H9 (cell line): ENCODE results near the gene TNIK. TPM values are rescaled to one million over a fixed set of nuclear protein-coding genes. Genes with fewer than 3 reads are reported as not detected.

Source experiments
- DNase-seq: peaks from one replicate; pipeline ENCODE4 v3.0.0-alpha.2; 2017
- H2AFZ ChIP-seq: one replicate; pipeline ENCODE4 v1.6.1; 2013; ENCODE audit warnings: mild to moderate bottlenecking, low read length, control low read depth, moderate library complexity
- H2AK5ac ChIP-seq: 2 replicates; pipeline ENCODE4 v1.6.1; 2013; ENCODE audit warnings: low read length, control low read depth, mixed read lengths; ENCODE audit not compliant: insufficient read length
- H2BK120ac ChIP-seq: one replicate; pipeline ENCODE4 v1.6.1; 2013; ENCODE audit warnings: low read depth, mild to moderate bottlenecking, low read length, control low read depth, inconsistent platforms; ENCODE audit not compliant: poor library complexity, severe bottlenecking
- H2BK12ac ChIP-seq: 2 replicates; pipeline ENCODE4 v1.6.1; 2013; ENCODE audit warnings: low read length, control low read depth, mixed read lengths, low read depth; ENCODE audit not compliant: insufficient read length
- H2BK15ac ChIP-seq: 2 replicates; pipeline ENCODE4 v1.6.1; 2013; ENCODE audit warnings: low read depth, low read length, control low read depth
- H2BK20ac ChIP-seq: one replicate; pipeline ENCODE4 v1.6.1; 2013; ENCODE audit warnings: low read depth, mild to moderate bottlenecking, low read length, control low read depth, inconsistent platforms; ENCODE audit not compliant: poor library complexity, severe bottlenecking
- H2BK5ac ChIP-seq: 2 replicates; pipeline ENCODE4 v1.6.1; 2013; ENCODE audit warnings: low read length, control low read depth, mixed read lengths; ENCODE audit not compliant: insufficient read length
- H3K14ac ChIP-seq: 2 replicates; pipeline ENCODE4 v1.6.1; 2013; ENCODE audit warnings: low read length, control low read depth; ENCODE audit not compliant: insufficient read depth
- H3K18ac ChIP-seq: 2 replicates; pipeline ENCODE4 v1.6.1; 2013; ENCODE audit warnings: low read depth, mild to moderate bottlenecking, mixed read lengths, low read length, control low read depth; ENCODE audit not compliant: insufficient read length
- H3K23ac ChIP-seq: 2 replicates; pipeline ENCODE4 v1.6.1; 2013; ENCODE audit warnings: low read length, control low read depth, mixed read lengths, low read depth; ENCODE audit not compliant: insufficient read length
- H3K23me2 ChIP-seq: 2 replicates; pipeline ENCODE4 v1.6.1; 2013; ENCODE audit warnings: low read depth, mild to moderate bottlenecking, mixed read lengths, low read length, control low read depth; ENCODE audit not compliant: insufficient read length, poor library complexity, severe bottlenecking
- H3K27ac ChIP-seq: 2 replicates; pipeline ENCODE4 v1.5.1; 2013; ENCODE audit warnings: low read length, control low read depth, mixed read lengths, low read depth; ENCODE audit not compliant: insufficient read length
- H3K27me3 ChIP-seq: 2 replicates; pipeline ENCODE4 v1.6.1; 2013; ENCODE audit warnings: low read length, control low read depth, inconsistent platforms; ENCODE audit not compliant: insufficient read depth
- H3K4ac ChIP-seq: 2 replicates; pipeline ENCODE4 v1.6.1; 2013; ENCODE audit warnings: low read depth, mild to moderate bottlenecking, control low read depth, inconsistent platforms, low read length, moderate library complexity
- H3K4me1 ChIP-seq: 2 replicates; pipeline ENCODE4 v1.6.1; 2013; ENCODE audit warnings: low read length, control low read depth, inconsistent platforms; ENCODE audit not compliant: insufficient read depth
- H3K4me2 ChIP-seq: 2 replicates; pipeline ENCODE4 v1.6.1; 2013; ENCODE audit warnings: low read length, control low read depth, mixed read lengths; ENCODE audit not compliant: insufficient read length, insufficient read depth
- H3K56ac ChIP-seq: 2 replicates; pipeline ENCODE4 v1.6.1; 2013; ENCODE audit warnings: low read depth, mild to moderate bottlenecking, mixed read lengths, low read length, control low read depth; ENCODE audit not compliant: insufficient read length
- H3K79me1 ChIP-seq: 2 replicates; pipeline ENCODE4 v1.6.1; 2013; ENCODE audit warnings: low read depth, mild to moderate bottlenecking, moderate library complexity, low read length, control low read depth, inconsistent platforms; ENCODE audit not compliant: insufficient read depth, poor library complexity, severe bottlenecking
- H3K79me2 ChIP-seq: 2 replicates; pipeline ENCODE4 v1.6.1; 2013; ENCODE audit warnings: low read length, control low read depth, inconsistent platforms; ENCODE audit not compliant: insufficient read depth
- H3K9ac ChIP-seq: 2 replicates; pipeline ENCODE4 v1.6.1; 2013; ENCODE audit warnings: low read length, control low read depth, mixed read lengths; ENCODE audit not compliant: insufficient read length; ENCODE audit errors: extremely low read depth
- H3K9me3 ChIP-seq: one replicate; pipeline ENCODE4 v1.6.1; 2013; ENCODE audit warnings: low read depth, low read length, inconsistent platforms; ENCODE audit not compliant: control insufficient read depth
- H3T11ph ChIP-seq: one replicate; pipeline ENCODE4 v1.6.1; 2013; ENCODE audit warnings: mild to moderate bottlenecking, low read length, control low read depth, inconsistent platforms
- H4K20me1 ChIP-seq: one replicate; pipeline ENCODE4 v1.6.1; 2013; ENCODE audit not compliant: control insufficient read depth, insufficient read length, insufficient read depth
- H4K5ac ChIP-seq: 2 replicates; pipeline ENCODE4 v1.6.1; 2013; ENCODE audit warnings: low read depth, mild to moderate bottlenecking, mixed read lengths, low read length, control low read depth; ENCODE audit not compliant: insufficient read length
- H4K8ac ChIP-seq: replicated peaks from 2 replicates; pipeline ENCODE4 v1.6.1; 2013; ENCODE audit warnings: low read length, control low read depth, mixed read lengths, low read depth; ENCODE audit not compliant: insufficient read length
- H4K91ac ChIP-seq: 2 replicates; pipeline ENCODE4 v1.6.1; 2013; ENCODE audit warnings: low read depth, mild to moderate bottlenecking, moderate library complexity, mixed read lengths, low read length, control low read depth; ENCODE audit not compliant: insufficient read length
- H3K27ac Mint-ChIP-seq, 3 experiments: 2 replicates in 2 of 3; 3 replicates in 1 of 3; pipeline ENCODE4 v1.8.0; 2020 to 2021; ENCODE audit warnings: mixed read lengths in 3 of 3, mild to moderate bottlenecking in 1 of 3, moderate library complexity in 1 of 3
- H3K27me3 Mint-ChIP-seq: 2 replicates; pipeline ENCODE4 v1.8.0; 2021; ENCODE audit warnings: low read depth, mild to moderate bottlenecking, moderate library complexity, mixed read lengths
- H3K36me3 Mint-ChIP-seq, 3 experiments: 2 replicates in 2 of 3; 3 replicates in 1 of 3; pipeline ENCODE4 v1.8.0; 2020 to 2021; ENCODE audit warnings: low read depth in 3 of 3, mixed read lengths in 3 of 3; ENCODE audit not compliant: insufficient read depth in 1 of 3
- H3K4me1 Mint-ChIP-seq, 2 experiments: 2 replicates each; pipeline ENCODE4 v1.8.0; 2020; ENCODE audit warnings: mixed read lengths in 2 of 2
- H3K4me3 Mint-ChIP-seq, 2 experiments: 2 replicates in 1 of 2; 3 replicates in 1 of 2; pipeline ENCODE4 v1.8.0; 2020 to 2021; ENCODE audit warnings: mild to moderate bottlenecking in 2 of 2, mixed read lengths in 2 of 2, moderate library complexity in 1 of 2
- H3K9me3 Mint-ChIP-seq, 2 experiments: 2 replicates in 1 of 2; 3 replicates in 1 of 2; pipeline ENCODE4 v1.8.0; 2020; ENCODE audit warnings: mild to moderate bottlenecking in 2 of 2, mixed read lengths in 2 of 2, moderate library complexity in 1 of 2
- WGBS: extraction: QIAGEN DNeasy Blood & Tissue Kit; methylation state at CpG from one replicate; pipeline ENCODE4 v1.1.7; 2013; ENCODE audit warnings: missing lambda C conversion rate, low lambda C conversion rate, mixed read lengths; ENCODE audit not compliant: insufficient read length; ENCODE audit errors: extremely low coverage; 5-methylcytosine and 5-hydroxymethylcytosine counted together
- total RNA-seq: library from RNA; stranded (reverse); gene quantifications from 2 replicates; pipeline ENCODE4 v1.2.1, GENCODE V29; 2021
- TF ChIP-seq, protein P1 (sequence below): fragments of 200-600 bp; sonication (generic); conservative IDR thresholded peaks from 3 replicates; pipeline ENCODE4 v1.8.0; 2021; ENCODE audit warnings: antibody characterized with exemption, mild to moderate bottlenecking

TNIK gene
- total RNA-seq, 1 experiment from 2014 or later, result 15.9 TPM

- Mint-ChIP-seq H3K36me3 (peaks cover 0 to 8% (median 0%) of the 10 kb centered on the region in 3 experiments; a peak in 1 of 7 replicates), H3K27me3 (no peaks in the 10 kb centered on the region), H3K27ac (no peak overlapping the region), H3K4me3 (no peak overlapping the region), H3K4me1 (peaks cover 14 to 32% of the 10 kb centered on the region in 2 experiments), H3K9me3 (peaks cover 3 to 7% of the 10 kb centered on the region in 2 experiments; a peak in 3 of 5 replicates)
- Histone ChIP-seq H2AFZ (no peak overlapping the region), H3K56ac (no peak overlapping the region), H3T11ph (no peak overlapping the region), H3K14ac (no peak overlapping the region), H3K23me2 (no peaks in the 10 kb centered on the region), H3K79me2 (peaks cover 2% of the 10 kb centered on the region; the same call in 1 of the 2 replicates), H2BK20ac (no peak overlapping the region), H3K18ac (no peak overlapping the region), H2BK5ac (no peak overlapping the region), H3K4ac (no peak overlapping the region), H4K8ac (no peak overlapping the region), H3K79me1 (no peaks in the 10 kb centered on the region), H3K23ac (no peak overlapping the region), H2BK12ac (no peak overlapping the region), H3K9me3 (no peaks in the 10 kb centered on the region), H4K5ac (no peak overlapping the region), H3K9ac (no peak overlapping the region), H4K20me1 (no peaks in the 10 kb centered on the region), H2BK120ac (no peak overlapping the region), H2AK5ac (no peak overlapping the region), H4K91ac (no peak overlapping the region), H3K27ac (no peak overlapping the region), H3K4me1 (peaks cover 8% of the 10 kb centered on the region), H2BK15ac (no peak overlapping the region), H3K27me3 (no peaks in the 10 kb centered on the region), H3K4me2 (no peak overlapping the region)
- TF ChIP-seq, protein P1, sequence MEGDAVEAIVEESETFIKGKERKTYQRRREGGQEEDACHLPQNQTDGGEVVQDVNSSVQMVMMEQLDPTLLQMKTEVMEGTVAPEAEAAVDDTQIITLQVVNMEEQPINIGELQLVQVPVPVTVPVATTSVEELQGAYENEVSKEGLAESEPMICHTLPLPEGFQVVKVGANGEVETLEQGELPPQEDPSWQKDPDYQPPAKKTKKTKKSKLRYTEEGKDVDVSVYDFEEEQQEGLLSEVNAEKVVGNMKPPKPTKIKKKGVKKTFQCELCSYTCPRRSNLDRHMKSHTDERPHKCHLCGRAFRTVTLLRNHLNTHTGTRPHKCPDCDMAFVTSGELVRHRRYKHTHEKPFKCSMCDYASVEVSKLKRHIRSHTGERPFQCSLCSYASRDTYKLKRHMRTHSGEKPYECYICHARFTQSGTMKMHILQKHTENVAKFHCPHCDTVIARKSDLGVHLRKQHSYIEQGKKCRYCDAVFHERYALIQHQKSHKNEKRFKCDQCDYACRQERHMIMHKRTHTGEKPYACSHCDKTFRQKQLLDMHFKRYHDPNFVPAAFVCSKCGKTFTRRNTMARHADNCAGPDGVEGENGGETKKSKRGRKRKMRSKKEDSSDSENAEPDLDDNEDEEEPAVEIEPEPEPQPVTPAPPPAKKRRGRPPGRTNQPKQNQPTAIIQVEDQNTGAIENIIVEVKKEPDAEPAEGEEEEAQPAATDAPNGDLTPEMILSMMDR, result no peak
- no peak for DNase-seq
- WGBS, result no CpG with 5 or more reads among the region's 4 CpGs
These were observed 130.5 kb downstream of the TNIK start for GRCh38 chr3:171329746-171330145.
